Mesendoderm (in vitro differentiated cells): ENCODE measurements around the gene SNX32.
A peak's percentile ranks its signal among the peaks of the same experiment; 100 is the strongest.

Experiments
- DNase-seq: peaks from one replicate; pipeline ENCODE4 v3.0.0; 2013
- H2AK5ac ChIP-seq: 2 replicates; pipeline ENCODE4 v1.6.1; 2013; ENCODE audit warnings: low read length, inconsistent platforms
- H2BK120ac ChIP-seq: 2 replicates; pipeline ENCODE4 v1.6.1; 2013; ENCODE audit warnings: low read depth, mild to moderate bottlenecking, low read length, moderate library complexity, mixed read lengths
- H2BK15ac ChIP-seq: replicated peaks from 2 replicates; pipeline ENCODE4 v1.6.1; 2013; ENCODE audit warnings: low read depth, mild to moderate bottlenecking, moderate library complexity
- H2BK5ac ChIP-seq: 2 replicates; pipeline ENCODE4 v1.6.1; 2013; ENCODE audit warnings: low read length, inconsistent platforms
- H3K18ac ChIP-seq: 2 replicates; pipeline ENCODE4 v1.6.1; 2013; ENCODE audit warnings: mild to moderate bottlenecking, low read length, mixed read lengths
- H3K23ac ChIP-seq: one replicate; pipeline ENCODE4 v1.6.1; 2013; ENCODE audit warnings: low read length
- H3K27ac ChIP-seq: 2 replicates; pipeline ENCODE4 v1.5.1; 2013; ENCODE audit warnings: low read depth, mild to moderate bottlenecking, inconsistent platforms, low read length, moderate library complexity
- H3K27me3 ChIP-seq: 2 replicates; pipeline ENCODE4 v1.6.1; 2013; ENCODE audit warnings: low read length, control low read depth, mild to moderate bottlenecking, inconsistent platforms; ENCODE audit not compliant: insufficient read depth, poor library complexity
- H3K36me3 ChIP-seq: 2 replicates; pipeline ENCODE4 v1.6.1; 2013; ENCODE audit warnings: low read length, inconsistent platforms; ENCODE audit not compliant: control insufficient read depth, insufficient read depth
- H3K4ac ChIP-seq: one replicate; pipeline ENCODE4 v1.6.1; 2013; ENCODE audit warnings: low read depth, mild to moderate bottlenecking, low read length, moderate library complexity
- H3K4me1 ChIP-seq: 2 replicates; pipeline ENCODE4 v1.6.1; 2013; ENCODE audit warnings: low read depth, low read length, inconsistent platforms; ENCODE audit not compliant: control insufficient read depth
- H3K4me2 ChIP-seq: 2 replicates; pipeline ENCODE4 v1.6.1; 2013; ENCODE audit warnings: low read length
- H3K4me3 ChIP-seq: 2 replicates; pipeline ENCODE4 v1.5.1; 2013; ENCODE audit warnings: mild to moderate bottlenecking, low read length
- H3K56ac ChIP-seq: one replicate; pipeline ENCODE4 v1.6.1; 2013; ENCODE audit warnings: low read length
- H3K79me1 ChIP-seq: 2 replicates; pipeline ENCODE4 v1.6.1; 2013; ENCODE audit warnings: low read length, inconsistent platforms
- H3K79me2 ChIP-seq: 2 replicates; pipeline ENCODE4 v1.6.1; 2013; ENCODE audit warnings: mild to moderate bottlenecking, low read length; ENCODE audit not compliant: control insufficient read depth, insufficient read depth
- H3K9ac ChIP-seq: 2 replicates; pipeline ENCODE4 v1.6.1; 2013; ENCODE audit warnings: low read length, inconsistent platforms
- H4K5ac ChIP-seq: one replicate; pipeline ENCODE4 v1.6.1; 2013; ENCODE audit warnings: low read length
- H4K8ac ChIP-seq: one replicate; pipeline ENCODE4 v1.6.1; 2013; ENCODE audit warnings: low read depth, mild to moderate bottlenecking, control low read depth, low read length, moderate library complexity
- WGBS: extraction: QIAGEN DNeasy Blood & Tissue Kit; methylation state at CpG from one replicate; pipeline ENCODE4 v1.1.7; 2013; ENCODE audit warnings: low lambda C conversion rate, missing lambda C conversion rate; ENCODE audit not compliant: insufficient coverage; ENCODE audit errors: extremely low coverage; 5-methylcytosine and 5-hydroxymethylcytosine counted together

Gene SNX32

GRCh38 chr11:65862191-65862735, 28.5 kb downstream of the SNX32 start:
- Histone ChIP-seq H3K36me3 (peaks cover 10% of the 10 kb centered on the region), H3K23ac (no peak overlapping the region), H3K4ac (no peak overlapping the region), H3K27ac (no peak overlapping the region), H3K4me1 (no peaks in the 10 kb centered on the region), H3K9ac (no peak overlapping the region), H4K8ac (no peak overlapping the region), H2BK15ac (no peak overlapping the region), H3K18ac (no peak overlapping the region), H3K4me3 (no peak overlapping the region), H3K56ac (peak overlapping the region; percentile 95), H3K4me2 (no peak overlapping the region), H3K79me2 (peaks cover 15% of the 10 kb centered on the region), H3K79me1 (peaks cover 16% of the 10 kb centered on the region), H3K27me3 (no peaks in the 10 kb centered on the region), H4K5ac (no peak overlapping the region), H2AK5ac (no peak overlapping the region), H2BK5ac (no peak overlapping the region), H2BK120ac (no peak overlapping the region)
- no CpG with 5 or more reads among the region's 5 CpGs for WGBS
- DNase-seq = no peak

GRCh38 chr11:65862941-65863888, 29.5 kb downstream of the SNX32 start:
- peak overlapping the region; percentile 3 for H3K56ac ChIP-seq
- peaks cover 10% of the 10 kb centered on the region for H3K36me3 ChIP-seq
- H3K79me2 ChIP-seq = peaks cover 9% of the 10 kb centered on the region
- no peak overlapping the region for H3K4ac ChIP-seq
- DNase-seq = no peak
- H3K27ac ChIP-seq = no peak overlapping the region
- no peak overlapping the region for H3K18ac ChIP-seq
- no peak overlapping the region for H4K5ac ChIP-seq
- H3K4me3 ChIP-seq = no peak overlapping the region
- no peaks in the 10 kb centered on the region for H3K4me1 ChIP-seq
- no peak overlapping the region for H2BK15ac ChIP-seq
- H2BK120ac ChIP-seq = no peak overlapping the region
- H3K27me3 ChIP-seq = no peaks in the 10 kb centered on the region
- no peak overlapping the region for H4K8ac ChIP-seq
- no peak overlapping the region for H3K4me2 ChIP-seq
- H3K9ac ChIP-seq = no peak overlapping the region
- H3K23ac ChIP-seq = no peak overlapping the region
- peaks cover 16% of the 10 kb centered on the region for H3K79me1 ChIP-seq
- WGBS = no CpG with 5 or more reads among the region's 24 CpGs
- no peak overlapping the region for H2BK5ac ChIP-seq
- no peak overlapping the region for H2AK5ac ChIP-seq

GRCh38 chr11:65863889-65864705, 30.3 kb downstream of the SNX32 start:
- peaks cover 16% of the 10 kb centered on the region for H3K79me1 ChIP-seq
- no peak overlapping the region for H4K5ac ChIP-seq
- no peak overlapping the region for H2BK15ac ChIP-seq
- no peak overlapping the region for H2AK5ac ChIP-seq
- H3K56ac ChIP-seq = no peak overlapping the region
- H2BK120ac ChIP-seq = no peak overlapping the region
- H3K27me3 ChIP-seq = no peaks in the 10 kb centered on the region
- no peak overlapping the region for H3K4me3 ChIP-seq
- WGBS = no CpG with 5 or more reads among the region's 12 CpGs
- H3K36me3 ChIP-seq = peaks cover 10% of the 10 kb centered on the region
- no peak overlapping the region for H2BK5ac ChIP-seq
- H3K4me2 ChIP-seq = no peak overlapping the region
- H3K79me2 ChIP-seq = peaks cover 9% of the 10 kb centered on the region
- no peak overlapping the region for H3K4ac ChIP-seq
- no peak overlapping the region for H3K18ac ChIP-seq
- no peak overlapping the region for H3K27ac ChIP-seq
- H3K23ac ChIP-seq = no peak overlapping the region
- H3K4me1 ChIP-seq = no peaks in the 10 kb centered on the region
- DNase-seq = no peak
- H3K9ac ChIP-seq = no peak overlapping the region
- no peak overlapping the region for H4K8ac ChIP-seq

GRCh38 chr11:65864706-65865471, 31.1 kb downstream of the SNX32 start:
- Histone ChIP-seq H2AK5ac (no peak overlapping the region), H3K4ac (no peak overlapping the region), H3K79me1 (peaks cover 16% of the 10 kb centered on the region), H2BK120ac (no peak overlapping the region), H2BK5ac (no peak overlapping the region), H3K27ac (no peak overlapping the region), H3K56ac (no peak overlapping the region), H3K27me3 (no peaks in the 10 kb centered on the region), H3K36me3 (peaks cover 10% of the 10 kb centered on the region), H3K4me1 (no peaks in the 10 kb centered on the region), H4K8ac (no peak overlapping the region), H3K9ac (no peak overlapping the region), H4K5ac (no peak overlapping the region), H3K23ac (no peak overlapping the region), H3K4me2 (no peak overlapping the region), H2BK15ac (no peak overlapping the region), H3K4me3 (no peak overlapping the region), H3K18ac (no peak overlapping the region), H3K79me2 (peaks cover 9% of the 10 kb centered on the region)
- no CpG with 5 or more reads among the region's 18 CpGs for WGBS
- DNase-seq = no peak

GRCh38 chr11:65865550-65866172, 31.9 kb downstream of the SNX32 start:
- Histone ChIP-seq H4K5ac (no peak overlapping the region), H3K4me3 (no peak overlapping the region), H3K18ac (no peak overlapping the region), H3K36me3 (peaks cover 10% of the 10 kb centered on the region), H4K8ac (no peak overlapping the region), H2BK15ac (no peak overlapping the region), H3K23ac (no peak overlapping the region), H3K79me2 (peaks cover 9% of the 10 kb centered on the region), H3K27ac (no peak overlapping the region), H2BK5ac (no peak overlapping the region), H3K79me1 (peaks cover 16% of the 10 kb centered on the region), H2BK120ac (no peak overlapping the region), H3K4me2 (no peak overlapping the region), H2AK5ac (no peak overlapping the region), H3K4ac (no peak overlapping the region), H3K27me3 (no peaks in the 10 kb centered on the region), H3K4me1 (no peaks in the 10 kb centered on the region), H3K9ac (no peak overlapping the region), H3K56ac (no peak overlapping the region)
- WGBS = no CpG with 5 or more reads among the region's 9 CpGs
- no peak for DNase-seq
